NK-92 (cell line): ENCODE data around the gene WNT5A.

Experiments used
- DNase-seq: peaks from one replicate; lab custom pipeline; 2025; ENCODE audit not compliant: unreplicated experiment; lab: John Stamatoyannopoulos, UW

WNT5A gene

DNA sequence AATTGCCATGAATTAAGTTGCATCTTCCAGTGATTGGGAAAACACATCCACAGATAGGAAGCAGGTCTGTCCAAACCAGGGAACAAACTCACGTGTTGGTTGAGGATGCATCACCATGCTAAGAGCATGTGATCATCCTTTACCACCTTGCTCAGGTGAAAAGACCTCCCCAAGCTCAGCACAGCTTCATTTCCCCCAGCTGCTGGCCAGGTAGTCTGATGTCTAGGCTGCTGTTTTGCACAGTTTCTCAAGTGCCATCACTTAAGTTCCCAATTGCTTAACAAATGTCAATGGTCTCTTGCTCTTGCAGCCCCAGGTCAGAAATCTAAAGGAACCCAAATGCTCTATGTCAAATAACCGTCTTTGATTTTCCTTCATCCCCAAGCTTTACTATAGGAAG, 34.2 kb downstream of the WNT5A start:
- DNase-seq, result no peak

DNA sequence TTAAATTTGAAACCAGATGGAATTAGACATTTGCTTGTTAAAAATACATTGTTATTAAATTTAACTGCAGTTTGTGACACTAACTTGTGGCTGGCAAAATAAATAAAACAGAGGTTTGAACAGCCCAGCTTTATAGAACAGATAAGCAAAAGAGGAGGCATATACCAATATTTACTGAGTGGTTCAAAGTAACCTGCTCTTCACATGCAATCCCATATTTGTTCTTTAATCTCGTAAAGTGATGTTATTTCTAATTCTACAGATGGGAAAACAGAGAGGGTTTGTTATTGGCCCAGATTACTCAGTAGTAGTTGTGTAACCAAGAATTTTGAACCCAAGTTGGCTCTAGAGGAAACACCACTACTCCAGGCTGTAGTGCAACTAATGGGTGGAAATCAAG, 37.6 kb downstream of the WNT5A start:
- no peak for DNase-seq

DNA sequence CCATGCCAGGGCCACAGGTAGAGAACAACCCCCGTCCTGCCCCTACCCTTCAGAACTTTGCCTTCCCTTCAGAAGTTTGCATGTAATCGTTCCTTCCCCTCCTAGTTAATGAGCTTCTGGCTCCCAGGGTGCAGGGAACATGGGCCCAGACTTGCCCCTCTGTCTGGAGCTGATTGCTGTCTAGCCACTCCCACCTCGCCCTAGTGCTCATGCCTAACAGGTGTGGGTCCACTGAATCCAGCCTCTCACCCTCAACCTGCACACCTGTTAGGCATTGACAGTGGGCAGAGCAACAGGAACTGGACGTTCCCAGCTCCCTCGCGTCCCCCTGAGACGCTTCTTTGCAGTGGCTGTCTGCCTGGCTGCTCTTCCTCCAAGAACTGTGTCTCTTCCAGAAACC, 40.3 kb downstream of the WNT5A start:
- DNase-seq, result no peak

DNA sequence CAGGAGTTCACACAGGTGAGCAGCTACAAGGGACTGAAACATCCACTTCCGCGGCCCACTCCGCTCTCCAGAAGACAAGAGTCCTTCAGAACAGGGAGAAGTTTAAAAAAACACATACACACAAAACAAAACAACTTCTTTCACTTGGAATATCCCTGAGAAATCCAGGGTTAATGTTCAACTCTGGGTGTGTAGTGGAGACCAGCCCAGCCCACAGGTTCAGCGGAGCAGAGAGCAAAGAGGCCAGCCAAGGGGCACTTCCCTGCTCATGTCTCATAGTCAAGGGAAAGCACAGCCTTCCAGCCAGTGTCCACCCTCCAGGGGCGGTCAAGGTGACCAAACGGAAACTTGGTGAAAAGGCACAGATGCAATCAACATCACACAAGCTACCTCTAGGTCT, 41.6 kb downstream of the WNT5A start:
- DNase-seq, result no peak

DNA sequence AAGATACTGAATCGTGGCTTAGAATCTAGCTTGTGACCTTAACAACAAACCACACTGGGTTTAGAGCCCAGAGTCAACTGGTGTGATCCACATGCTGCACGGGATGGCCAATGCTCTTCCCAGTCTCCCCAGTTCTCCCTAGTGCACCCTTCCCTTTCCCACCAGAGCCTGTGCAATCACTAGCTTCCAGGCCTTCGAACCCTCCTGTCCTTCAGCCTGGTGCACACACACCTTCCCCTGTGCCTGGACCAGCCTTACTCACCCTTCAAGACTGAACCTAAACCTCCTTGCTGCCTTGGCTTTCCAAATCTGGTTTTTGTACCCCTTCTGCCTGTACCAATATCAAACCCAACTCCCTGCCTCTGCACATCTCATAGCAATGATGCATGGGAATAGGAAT, 43.8 kb downstream of the WNT5A start:
- DNase-seq, result no peak

DNA sequence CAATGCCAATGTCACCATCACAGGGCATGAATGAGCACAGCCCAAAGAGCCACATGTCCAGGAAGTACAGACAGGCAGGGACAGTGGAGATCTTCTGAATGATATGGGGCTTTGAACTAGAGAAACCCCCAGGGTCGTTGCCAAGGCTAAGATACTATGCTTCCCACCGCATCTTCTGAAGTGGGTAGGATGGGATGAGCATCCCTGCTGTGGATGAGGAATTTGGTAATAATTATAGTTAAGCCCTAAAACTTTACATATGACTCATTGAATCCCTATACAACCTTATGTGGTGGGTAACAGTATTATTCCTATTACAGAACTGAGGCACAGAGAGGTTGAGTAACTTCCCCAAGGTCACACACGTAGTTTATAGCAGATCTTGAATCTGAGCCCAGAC, 44.2 kb downstream of the WNT5A start:
- DNase-seq, result no peak

DNA sequence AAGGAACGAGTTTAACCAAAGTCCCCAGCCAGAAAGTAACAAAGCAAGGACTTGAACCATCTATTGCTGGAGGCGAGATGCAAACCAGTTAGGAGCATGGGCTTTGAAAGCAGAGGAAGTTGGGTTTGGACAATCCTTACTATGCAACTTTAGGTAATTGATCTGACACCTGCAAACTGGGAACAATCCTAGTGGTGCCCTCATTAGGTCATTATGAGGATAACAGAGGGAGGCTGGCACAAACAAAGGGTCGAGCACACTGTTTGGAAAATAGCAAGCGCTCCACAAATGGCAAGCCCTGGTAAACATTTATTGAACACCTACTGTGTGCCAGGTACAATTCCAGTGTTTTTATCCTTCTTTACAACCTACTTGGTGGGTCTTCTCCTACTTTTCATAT, 45.6 kb downstream of the WNT5A start:
- no peak for DNase-seq

DNA sequence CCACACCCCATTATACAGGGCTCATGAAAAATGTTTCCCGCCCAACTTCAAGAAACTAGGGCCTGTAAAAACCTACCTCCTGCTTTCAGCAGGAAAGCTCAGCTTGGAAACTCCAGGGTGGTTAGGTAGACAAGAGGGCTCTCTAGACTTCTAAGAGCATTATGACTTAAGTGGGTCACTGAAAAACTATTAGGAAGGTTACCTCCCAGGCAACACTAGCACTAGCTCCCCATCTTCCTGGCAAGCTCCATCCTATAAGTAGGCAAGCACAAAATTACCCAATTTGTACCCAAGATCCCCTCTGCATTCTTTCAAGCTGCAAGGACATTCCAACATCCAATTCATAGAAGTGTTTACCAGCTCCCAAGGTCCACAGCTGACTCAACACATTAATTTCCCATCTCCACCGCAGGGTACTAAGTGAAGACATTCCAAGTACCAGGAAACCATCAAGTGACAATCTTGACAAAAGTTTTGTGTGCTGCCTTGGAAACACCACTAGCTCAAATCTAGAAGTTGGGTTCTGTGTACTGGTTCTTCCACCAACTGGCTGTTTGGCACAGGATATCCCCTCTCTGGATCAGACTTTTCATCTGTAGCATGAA, 46.9 kb downstream of the WNT5A start:
- DNase-seq, result no peak

DNA sequence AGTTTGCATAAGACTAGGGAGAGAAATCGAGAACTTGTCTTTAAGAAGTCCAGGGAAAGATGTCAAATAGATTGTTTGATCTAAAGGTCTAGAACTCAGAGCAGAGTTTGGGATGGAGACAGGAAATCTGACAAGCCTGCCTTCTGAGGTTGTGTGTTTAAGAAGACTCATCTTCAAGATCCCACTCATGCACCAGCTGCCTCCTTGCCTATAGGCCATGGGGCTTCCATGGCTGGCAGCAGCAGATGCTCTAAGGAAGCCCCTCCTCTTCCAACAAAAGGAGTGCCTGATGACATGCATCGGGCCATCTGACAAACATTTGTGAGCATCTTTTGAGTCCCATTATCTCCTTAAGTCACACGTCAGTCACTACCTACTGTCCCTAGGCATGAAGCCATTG, 47.4 kb downstream of the WNT5A start:
- no peak for DNase-seq

DNA sequence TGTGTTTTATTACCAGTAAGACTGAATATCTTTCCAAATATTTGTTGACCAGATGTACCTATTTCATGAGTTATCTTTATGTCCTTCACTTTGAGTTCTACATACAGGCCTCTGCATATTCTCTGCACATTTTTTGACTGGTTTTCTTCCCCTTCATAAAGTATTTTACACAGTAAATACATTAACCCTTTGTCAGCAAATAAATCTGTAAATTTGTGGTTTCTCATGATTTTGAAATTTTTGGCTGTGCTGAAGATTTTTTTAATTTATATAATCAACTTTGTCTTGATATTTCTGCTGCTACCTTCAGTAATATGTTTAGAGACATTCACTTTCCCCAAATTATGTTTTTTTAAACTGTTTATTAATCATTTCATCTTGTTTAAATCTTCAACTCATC, 50.5 kb downstream of the WNT5A start:
- DNase-seq, result no peak

DNA sequence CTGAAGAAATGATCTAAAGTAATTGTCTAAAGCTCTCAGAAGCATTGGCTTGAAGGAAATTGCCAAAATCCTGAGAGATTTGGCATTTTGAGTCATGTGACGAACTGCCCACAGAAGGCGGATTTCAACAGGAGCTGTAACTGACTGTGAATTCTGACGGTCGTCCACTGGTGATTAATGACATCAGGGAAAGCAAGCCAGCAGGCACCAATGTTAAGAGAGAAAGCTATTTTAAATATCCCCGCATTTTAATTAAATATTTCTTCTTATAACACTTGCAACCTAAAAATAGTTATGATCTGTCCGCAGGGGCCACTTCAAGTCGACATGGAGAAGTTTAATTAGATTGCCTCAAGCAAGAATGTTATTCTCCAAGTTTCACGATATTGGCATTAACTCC, 51.6 kb downstream of the WNT5A start:
- DNase-seq, result no peak

DNA sequence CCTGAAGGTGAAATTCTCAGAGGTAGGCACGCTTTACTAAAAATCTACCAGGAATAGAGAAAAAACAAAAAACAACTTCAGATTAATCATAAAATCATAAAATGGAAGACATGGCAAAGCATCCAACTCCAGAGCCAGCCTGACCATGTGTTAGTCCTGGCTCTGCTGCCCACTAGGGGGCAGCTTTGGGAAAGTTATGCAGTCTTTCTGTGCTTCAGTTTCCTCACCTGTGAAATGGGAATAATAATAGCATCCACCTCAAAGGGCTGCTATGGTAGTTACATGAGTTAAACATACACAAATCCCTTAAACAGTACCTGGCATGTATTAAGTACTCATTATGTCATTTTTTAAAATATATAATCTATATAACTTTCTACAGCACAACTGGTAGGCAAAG, 52.3 kb downstream of the WNT5A start:
- DNase-seq, result no peak

DNA sequence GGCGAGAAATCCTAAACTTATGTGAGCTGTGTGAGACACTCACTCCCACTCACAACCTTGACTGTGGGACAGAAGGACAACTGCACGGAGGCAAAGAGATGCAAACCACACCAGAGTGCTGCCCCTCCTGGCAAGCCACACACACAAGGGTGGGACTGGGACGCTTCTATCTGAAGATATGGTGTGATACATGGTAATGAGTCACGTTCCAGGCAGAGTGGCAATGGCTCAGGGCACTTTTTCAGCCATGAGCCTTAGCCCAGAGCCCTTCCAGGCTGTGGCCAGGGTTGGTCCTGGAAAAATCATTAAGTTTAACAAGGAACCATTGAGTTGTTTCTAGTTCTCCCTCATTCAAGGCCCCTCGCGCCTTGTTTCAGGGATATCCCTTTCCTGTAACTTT, 56.1 kb downstream of the WNT5A start:
- no peak for DNase-seq

DNA sequence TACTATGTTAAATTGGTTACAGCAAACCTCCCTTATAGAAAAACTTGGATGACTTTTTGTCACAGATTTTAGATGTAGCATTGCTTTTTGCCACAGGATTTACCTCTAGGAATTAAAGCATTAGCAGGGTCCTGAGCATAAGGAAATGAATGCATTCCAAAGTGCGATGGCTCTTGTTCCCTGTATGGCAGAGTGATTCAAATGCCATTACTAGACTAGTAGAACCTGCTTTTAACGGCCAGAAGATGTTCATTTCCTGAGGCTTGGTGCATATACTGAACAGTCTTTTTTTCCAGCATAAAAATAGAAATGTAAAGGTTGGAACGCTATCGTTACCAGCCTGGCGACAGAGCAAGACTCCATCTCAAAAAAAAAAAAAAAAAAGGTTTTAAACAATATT, 59.4 kb downstream of the WNT5A start:
- no peak for DNase-seq

DNA sequence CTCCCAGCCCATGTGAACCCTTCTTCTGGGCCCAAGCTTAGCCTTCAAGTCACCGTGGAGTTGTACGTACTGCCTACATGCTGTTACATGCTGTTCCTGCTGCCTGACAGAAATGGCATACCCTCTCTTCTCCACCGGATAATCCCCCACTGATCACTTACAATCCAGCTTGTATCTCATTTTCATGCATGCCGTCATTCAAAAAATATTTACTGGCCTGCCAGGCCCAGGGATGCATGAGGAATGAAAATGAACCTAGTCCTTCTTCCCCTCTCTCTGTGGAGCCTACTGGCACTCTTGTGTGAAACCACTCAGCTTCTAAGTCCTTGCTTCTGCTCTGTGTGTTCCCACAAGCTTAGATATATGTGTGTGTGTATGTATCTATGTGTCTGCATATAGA, 60.6 kb downstream of the WNT5A start:
- no peak for DNase-seq

DNA sequence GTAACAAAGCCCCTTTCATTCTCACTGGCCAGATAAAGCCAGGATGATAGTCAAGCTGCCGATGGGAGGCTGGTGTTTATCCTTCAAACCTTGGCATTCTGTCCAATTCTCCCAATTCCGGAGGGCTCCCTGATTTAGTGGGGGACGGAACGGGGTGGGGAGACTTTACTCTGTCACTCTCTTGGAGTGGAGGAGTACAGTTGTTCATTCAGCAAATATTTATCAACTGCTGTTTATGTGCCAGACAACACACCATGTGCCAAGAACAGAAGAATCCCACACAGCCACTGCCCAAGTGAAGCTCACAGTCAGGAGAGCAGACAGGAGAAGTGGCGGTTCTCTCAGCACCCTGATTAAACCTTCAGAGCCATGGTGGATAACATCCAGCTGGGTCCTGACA, 63.3 kb downstream of the WNT5A start:
- DNase-seq, result no peak

DNA sequence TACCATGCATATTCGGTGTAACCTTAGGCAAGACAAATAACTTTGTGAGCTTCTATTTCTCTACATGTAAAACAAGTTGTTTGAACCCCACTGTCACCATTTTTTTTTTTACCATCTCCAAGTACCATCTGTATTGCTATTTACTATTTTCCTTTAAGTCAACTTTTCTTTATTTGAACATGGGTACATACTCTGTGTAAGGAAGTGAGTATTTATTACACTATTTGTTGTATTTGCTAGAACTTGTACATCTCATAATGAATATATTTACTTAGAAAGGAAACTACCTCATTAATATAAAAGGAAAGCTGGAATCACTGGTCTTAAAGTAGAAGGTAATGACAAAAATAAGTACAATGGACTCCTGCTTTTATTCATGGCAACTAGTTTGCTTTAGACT, 69.9 kb downstream of the WNT5A start:
- no peak for DNase-seq

DNA sequence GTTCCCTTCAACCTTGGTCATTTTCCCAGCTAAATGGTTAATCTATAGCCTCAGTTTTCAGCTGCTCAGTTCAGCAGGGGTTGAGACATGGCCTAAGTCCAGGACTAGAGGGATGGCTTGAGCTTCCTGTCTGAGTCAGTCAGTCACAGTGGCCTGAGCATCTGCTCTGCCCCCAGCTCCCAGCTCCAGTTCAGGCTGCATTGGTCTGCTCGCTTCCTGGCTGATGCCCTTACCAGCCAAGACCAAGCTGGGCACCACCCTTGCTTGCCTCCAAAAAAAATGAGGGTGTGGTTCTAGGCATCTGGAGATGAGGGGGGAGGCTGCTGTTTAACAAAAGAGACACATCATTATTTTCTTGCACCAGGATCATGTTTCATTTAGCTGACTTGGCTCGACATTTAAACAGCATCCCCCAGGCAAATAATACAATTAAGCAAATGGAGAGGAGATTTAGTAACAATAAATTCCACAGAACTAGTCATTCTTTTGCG, 70.7 kb downstream of the WNT5A start:
- DNase-seq, result no peak
